Measurements from ENCODE around the gene DNMT3B.

DNMT3B gene

GRCh38 chr20:32847964-32848363 lies 85.8 kb downstream of the DNMT3B start:
- Mint-ChIP-seq H3K27ac (no peak overlapping the region), H3K4me3 (no peak overlapping the region), H3K36me3 (ENCODE audit: insufficient read depth) (peaks cover 76% of the 10 kb centered on the region), H3K27me3 (no peaks in the 10 kb centered on the region), H3K4me1 (ENCODE audit: low read depth in 2 of 2) (peaks cover 10 to 15% of the 10 kb centered on the region in 2 donors), H3K9me3 (no peaks in the 10 kb centered on the region)
- DNase-seq = no peak
- no peak for ATAC-seq (replicated peaks)

- ATAC-seq (replicated peaks) (no peak), DNase-seq (no peak)
- H3K9me3 Mint-ChIP-seq = no peaks in the 10 kb centered on the region
- H3K27ac Mint-ChIP-seq = peak overlapping the region in 1 of 2 donors; percentile 10
- H3K4me1 Mint-ChIP-seq (ENCODE audit: low read depth in 2 of 2) = peaks cover 9 to 15% of the 10 kb centered on the region in 2 donors
- H3K36me3 Mint-ChIP-seq (ENCODE audit: insufficient read depth) = peaks cover 76% of the 10 kb centered on the region
- H3K27me3 Mint-ChIP-seq = no peaks in the 10 kb centered on the region
- H3K4me3 Mint-ChIP-seq = no peak overlapping the region
Measured at GRCh38 chr20:32848846-32849245, 86.7 kb downstream of the DNMT3B start.

GRCh38 chr20:32849577-32849976 lies 87.4 kb downstream of the DNMT3B start:
- H3K27me3 Mint-ChIP-seq = no peaks in the 10 kb centered on the region
- no peak overlapping the region for H3K4me3 Mint-ChIP-seq
- peak overlapping the region in 1 of 2 donors; percentile 38 for H3K27ac Mint-ChIP-seq
- ATAC-seq (replicated peaks) = no peak
- no peaks in the 10 kb centered on the region for H3K9me3 Mint-ChIP-seq
- peaks cover 6 to 11% of the 10 kb centered on the region in 2 donors for H3K4me1 Mint-ChIP-seq (ENCODE audit: low read depth in 2 of 2)
- no peak for DNase-seq
- H3K36me3 Mint-ChIP-seq (ENCODE audit: insufficient read depth) = peaks cover 77% of the 10 kb centered on the region

- Mint-ChIP-seq H3K36me3 (ENCODE audit: insufficient read depth) (peaks cover 66% of the 10 kb centered on the region), H3K9me3 (no peaks in the 10 kb centered on the region), H3K4me3 (no peak overlapping the region), H3K27ac (peak overlapping the region; percentile 78 to 79), H3K4me1 (ENCODE audit: low read depth in 2 of 2) (peaks cover 12 to 15% of the 10 kb centered on the region in 2 donors), H3K27me3 (no peaks in the 10 kb centered on the region)
- no peak for ATAC-seq (replicated peaks)
- DNase-seq = no peak
Measured at GRCh38 chr20:32855387-32855786, 93.2 kb downstream of the DNMT3B start.

GRCh38 chr20:32858189-32858588 lies 96.0 kb downstream of the DNMT3B start:
- Mint-ChIP-seq H3K36me3 (ENCODE audit: insufficient read depth) (peaks cover 50% of the 10 kb centered on the region), H3K4me1 (ENCODE audit: low read depth in 2 of 2) (peaks cover 12 to 15% of the 10 kb centered on the region in 2 donors)

More at GRCh38 chr20:32858189-32858588, 96.0 kb downstream of the DNMT3B start:
- Mint-ChIP-seq H3K9me3 (no peaks in the 10 kb centered on the region), H3K4me3 (no peak overlapping the region), H3K27me3 (no peaks in the 10 kb centered on the region), H3K27ac (peak overlapping the region in 1 of 2 donors; percentile 62)
- ATAC-seq (replicated peaks) (no peak), DNase-seq (no peak)

Measured in effector memory CD8-positive, alpha-beta T cell (primary cell).